Measurements from ENCODE around the gene MRPL40. TPM values are rescaled to one million over a fixed set of nuclear protein-coding genes. Genes with fewer than 3 reads are reported as not detected.

Gene MRPL40
- total RNA-seq, 1 donor from 2014 or later: 29.6 TPM

DNA sequence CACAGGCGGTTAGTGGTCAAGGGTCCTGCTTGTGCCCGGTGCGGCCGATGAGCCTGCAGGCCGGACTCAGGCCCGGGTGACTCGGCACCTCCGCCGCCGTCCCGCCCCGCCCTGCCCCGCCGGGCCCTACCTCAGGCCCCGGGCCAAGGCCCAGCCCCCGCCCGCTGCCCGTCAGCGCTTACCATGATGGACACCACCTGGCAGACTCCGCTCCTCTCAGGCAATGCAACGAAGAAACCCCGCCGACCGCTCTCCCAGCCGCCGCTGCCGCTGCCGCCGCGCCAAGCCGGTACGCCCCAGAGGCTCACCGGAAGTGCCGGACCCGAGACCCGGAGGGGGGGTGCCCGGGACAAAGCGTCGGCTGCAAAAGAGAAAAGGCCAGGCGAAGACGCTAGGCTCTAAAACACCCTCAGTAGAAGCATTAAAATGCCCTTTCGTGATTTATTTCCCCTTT, 46.6 kb downstream of the MRPL40 start, which contains the start of gene UFD1:
Gene UFD1, minus strand, starts transcription at position 293 of the 454 bp plus-strand sequence. Its CDS starts 108 bp downstream, at position 185.
- Mint-ChIP-seq H3K9me3 (ENCODE audit: unreplicated experiment) (no peaks in the 10 kb centered on the region), H3K4me3 (ENCODE audit: unreplicated experiment) (peak within 1 kb of the TSS; percentile 91), H3K36me3 (ENCODE audit: unreplicated experiment) (peaks cover 6% of the 10 kb centered on the region), H3K27me3 (ENCODE audit: unreplicated experiment) (no peaks in the 10 kb centered on the region), H3K4me1 (ENCODE audit: unreplicated experiment) (peaks cover 29% of the 10 kb centered on the region), H3K27ac (ENCODE audit: unreplicated experiment) (peak within 1 kb of the TSS; percentile 99)
- DNase-seq (ENCODE audit: extremely low spot score, unreplicated experiment): peak; percentile 94
- TF ChIP-seq CTCF (IDR thresholded peaks at IDR 0.05): no peak

GRCh38 chr22:19479355-19480172, 47.2 kb downstream of the MRPL40 start, which contains the start of gene CDC45:
Gene CDC45, plus strand, starts transcription at chr22:19479920. Its CDS starts 49 bp downstream, at chr22:19479969.
- peaks cover 3% of the 10 kb centered on the region for H3K36me3 Mint-ChIP-seq (ENCODE audit: unreplicated experiment)
- H3K4me1 Mint-ChIP-seq (ENCODE audit: unreplicated experiment): peaks cover 29% of the 10 kb centered on the region
- H3K4me3 Mint-ChIP-seq (ENCODE audit: unreplicated experiment): peak within 1 kb of the TSS; percentile 91
- H3K27me3 Mint-ChIP-seq (ENCODE audit: unreplicated experiment): no peaks in the 10 kb centered on the region
- peak; percentile 98 for DNase-seq (ENCODE audit: extremely low spot score, unreplicated experiment)
- H3K27ac Mint-ChIP-seq (ENCODE audit: unreplicated experiment): peak within 1 kb of the TSS; percentile 99
- H3K9me3 Mint-ChIP-seq (ENCODE audit: unreplicated experiment): no peaks in the 10 kb centered on the region
- TF ChIP-seq CTCF (IDR thresholded peaks at IDR 0.05): no peak

GRCh38 chr22:19480173-19480568, 47.8 kb downstream of the MRPL40 start:
- Mint-ChIP-seq H3K36me3 (ENCODE audit: unreplicated experiment) (peaks cover 2% of the 10 kb centered on the region), H3K4me3 (ENCODE audit: unreplicated experiment) (peak overlapping the region; percentile 91), H3K4me1 (ENCODE audit: unreplicated experiment) (peaks cover 29% of the 10 kb centered on the region), H3K27ac (ENCODE audit: unreplicated experiment) (no peak overlapping the region), H3K27me3 (ENCODE audit: unreplicated experiment) (no peaks in the 10 kb centered on the region), H3K9me3 (ENCODE audit: unreplicated experiment) (no peaks in the 10 kb centered on the region)
- no peak for TF ChIP-seq CTCF (IDR thresholded peaks at IDR 0.05)
- DNase-seq (ENCODE audit: extremely low spot score, unreplicated experiment): no peak

GRCh38 chr22:19480789-19481188, 48.4 kb downstream of the MRPL40 start:
- no peaks in the 10 kb centered on the region for H3K27me3 Mint-ChIP-seq (ENCODE audit: unreplicated experiment)
- H3K4me3 Mint-ChIP-seq (ENCODE audit: unreplicated experiment): peak overlapping the region; percentile 91
- DNase-seq (ENCODE audit: extremely low spot score, unreplicated experiment): no peak
- H3K4me1 Mint-ChIP-seq (ENCODE audit: unreplicated experiment): peaks cover 26% of the 10 kb centered on the region
- no peaks in the 10 kb centered on the region for H3K36me3 Mint-ChIP-seq (ENCODE audit: unreplicated experiment)
- H3K9me3 Mint-ChIP-seq (ENCODE audit: unreplicated experiment): no peaks in the 10 kb centered on the region
- no peak for TF ChIP-seq CTCF (IDR thresholded peaks at IDR 0.05)
- no peak overlapping the region for H3K27ac Mint-ChIP-seq (ENCODE audit: unreplicated experiment)

DNA sequence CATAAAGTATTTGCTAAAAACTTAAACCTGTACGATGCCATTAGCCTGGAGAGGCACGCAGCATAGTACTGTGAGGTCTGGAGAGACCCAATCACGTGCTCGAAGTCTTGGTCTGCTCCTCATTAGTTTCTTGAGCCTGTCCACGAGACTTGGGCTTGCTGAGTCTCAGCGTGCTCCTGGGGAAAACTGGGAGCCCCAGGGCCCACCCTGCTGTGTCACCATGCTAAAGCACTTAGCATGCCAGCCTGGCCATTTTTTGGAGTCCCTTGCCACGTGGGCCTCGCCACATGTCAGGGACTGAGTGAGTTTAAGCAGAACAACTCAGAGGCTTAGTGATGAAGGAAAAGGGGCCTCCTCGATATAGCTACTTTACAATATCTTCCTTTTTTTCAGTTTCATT, 50.0 kb downstream of the MRPL40 start:
- Mint-ChIP-seq H3K4me1 (ENCODE audit: unreplicated experiment) (peaks cover 20% of the 10 kb centered on the region), H3K36me3 (ENCODE audit: unreplicated experiment) (peaks cover 2% of the 10 kb centered on the region), H3K27ac (ENCODE audit: unreplicated experiment) (no peak overlapping the region), H3K4me3 (ENCODE audit: unreplicated experiment) (no peak overlapping the region), H3K9me3 (ENCODE audit: unreplicated experiment) (no peaks in the 10 kb centered on the region), H3K27me3 (ENCODE audit: unreplicated experiment) (no peaks in the 10 kb centered on the region)
- TF ChIP-seq CTCF (IDR thresholded peaks at IDR 0.05): no peak
- DNase-seq (ENCODE audit: extremely low spot score, unreplicated experiment): no peak
